ENCODE data around the gene KRT83. TPM values are rescaled to one million over a fixed set of nuclear protein-coding genes. Genes with fewer than 3 reads are reported as not detected.

Gene KRT83
- total RNA-seq, 4 donors from 2014 or later, result not detected

- TF ChIP-seq, protein P1, sequence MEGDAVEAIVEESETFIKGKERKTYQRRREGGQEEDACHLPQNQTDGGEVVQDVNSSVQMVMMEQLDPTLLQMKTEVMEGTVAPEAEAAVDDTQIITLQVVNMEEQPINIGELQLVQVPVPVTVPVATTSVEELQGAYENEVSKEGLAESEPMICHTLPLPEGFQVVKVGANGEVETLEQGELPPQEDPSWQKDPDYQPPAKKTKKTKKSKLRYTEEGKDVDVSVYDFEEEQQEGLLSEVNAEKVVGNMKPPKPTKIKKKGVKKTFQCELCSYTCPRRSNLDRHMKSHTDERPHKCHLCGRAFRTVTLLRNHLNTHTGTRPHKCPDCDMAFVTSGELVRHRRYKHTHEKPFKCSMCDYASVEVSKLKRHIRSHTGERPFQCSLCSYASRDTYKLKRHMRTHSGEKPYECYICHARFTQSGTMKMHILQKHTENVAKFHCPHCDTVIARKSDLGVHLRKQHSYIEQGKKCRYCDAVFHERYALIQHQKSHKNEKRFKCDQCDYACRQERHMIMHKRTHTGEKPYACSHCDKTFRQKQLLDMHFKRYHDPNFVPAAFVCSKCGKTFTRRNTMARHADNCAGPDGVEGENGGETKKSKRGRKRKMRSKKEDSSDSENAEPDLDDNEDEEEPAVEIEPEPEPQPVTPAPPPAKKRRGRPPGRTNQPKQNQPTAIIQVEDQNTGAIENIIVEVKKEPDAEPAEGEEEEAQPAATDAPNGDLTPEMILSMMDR (IDR thresholded peaks at IDR 0.05; ENCODE audit: low read depth), result no peak
Measured at GRCh38 chr12:52293926-52294325, 27.3 kb downstream of the KRT83 start.

DNA sequence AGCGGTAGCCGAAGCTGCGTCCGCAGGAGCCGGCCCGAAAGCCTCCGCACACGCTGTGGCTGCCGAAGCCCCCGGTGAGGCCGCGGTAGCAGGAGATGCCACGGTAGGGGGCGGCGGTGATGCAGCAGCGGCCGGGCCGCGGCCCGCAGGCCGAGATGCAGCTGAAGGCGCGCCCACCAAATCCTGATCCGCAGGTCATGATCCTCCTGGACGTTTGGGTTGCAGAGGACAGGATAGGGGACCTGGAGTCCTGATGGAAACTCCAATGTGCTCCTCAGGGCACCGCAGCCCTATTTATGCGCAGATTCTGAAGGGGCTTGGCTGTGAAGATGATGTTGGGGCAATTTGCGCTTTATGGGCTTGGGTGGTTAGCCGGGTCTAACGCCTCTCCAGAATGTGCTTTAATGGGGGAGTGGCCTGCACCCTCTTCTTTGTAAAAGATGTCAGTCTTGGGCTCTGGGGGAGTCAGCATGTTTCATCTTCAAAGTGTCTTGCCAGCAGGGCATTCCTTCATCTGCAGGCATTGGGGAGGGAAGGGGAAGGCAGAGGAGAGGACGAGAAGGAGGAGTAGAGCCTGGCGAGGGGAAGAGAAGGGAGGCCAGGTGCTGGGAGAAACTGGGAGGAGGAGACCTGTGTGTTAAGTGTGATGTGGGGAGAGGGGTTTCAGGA is 29.8 kb downstream of the KRT83 start, which contains the start of gene KRT81:
TSS of gene KRT81 (minus strand) at position 268 of the 669 bp plus-strand sequence. CDS start at position 199, 69 bp downstream.
- TF ChIP-seq, protein P1 (IDR thresholded peaks at IDR 0.05; ENCODE audit: low read depth), result no peak

- TF ChIP-seq, protein P1 (IDR thresholded peaks at IDR 0.05; ENCODE audit: low read depth), result no peak
Measured at GRCh38 chr12:52285851-52286530, 35.2 kb downstream of the KRT83 start.

- TF ChIP-seq, protein P1 (IDR thresholded peaks at IDR 0.05; ENCODE audit: low read depth), result no peak
Measured at GRCh38 chr12:52285172-52285745, 35.9 kb downstream of the KRT83 start.

DNA sequence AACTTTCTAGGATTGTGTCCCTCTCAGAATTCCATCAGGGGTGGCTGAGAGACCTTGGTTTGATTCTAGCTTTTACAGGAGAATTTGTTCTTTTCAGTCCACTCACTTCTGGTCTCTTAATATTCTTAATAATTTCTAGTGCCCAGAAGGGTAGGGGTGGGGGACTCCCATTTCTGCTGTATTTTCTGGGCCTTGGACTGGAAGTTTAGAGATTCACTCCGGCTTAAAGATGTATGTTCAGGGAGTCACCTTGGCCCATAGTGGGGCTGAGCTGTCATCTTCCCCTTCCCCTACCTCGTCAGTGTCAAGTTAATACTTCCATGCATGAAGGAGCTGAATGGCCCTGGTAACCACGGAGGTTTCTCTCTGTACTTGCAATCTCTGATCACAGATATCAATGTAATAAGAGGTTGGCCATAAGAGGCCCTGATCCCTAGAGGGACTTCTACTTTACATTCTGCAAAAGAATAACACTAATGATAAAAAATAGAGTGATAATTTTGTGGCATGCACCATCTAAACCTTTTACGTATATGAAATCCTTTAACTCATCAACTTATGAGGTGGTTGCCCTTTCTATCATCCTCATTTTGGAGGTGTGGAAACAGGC is 36.5 kb downstream of the KRT83 start:
- TF ChIP-seq, protein P1 (IDR thresholded peaks at IDR 0.05; ENCODE audit: low read depth), result no peak

- TF ChIP-seq, protein P1 (IDR thresholded peaks at IDR 0.05; ENCODE audit: low read depth), result no peak
Measured at GRCh38 chr12:52280796-52281560, 40.2 kb downstream of the KRT83 start.

All from subcutaneous adipose tissue (tissue), 4 donors.